G401.6 (cell line): ENCODE measurements around the gene MTARC2.
"Not testable (repeated sequence)": the region's sequence is repeated elsewhere in the genome, so short reads cannot be mapped to it uniquely, and the experiment has no call there.

Experiments
- FAIRE-seq: peaks from 2 replicates; lab custom pipeline; 2012; peaks lifted over from hg19 to GRCh38; lab: Jason Lieb, UNC

MTARC2 gene

GRCh38 chr1:220748089-220748934, at the start of gene MTARC2:
TSS of gene MTARC2 (plus strand) at chr1:220748322. CDS start at chr1:220748532, 210 bp downstream.
- FAIRE-seq = no peak

- FAIRE-seq = no peak
Observed at GRCh38 chr1:220698607-220699016, 49.5 kb upstream of the MTARC2 start.

- FAIRE-seq = no peak
Observed at GRCh38 chr1:220699044-220699443, 49.1 kb upstream of the MTARC2 start.

- no peak for FAIRE-seq
Observed at GRCh38 chr1:220700556-220701179, 47.5 kb upstream of the MTARC2 start.

DNA sequence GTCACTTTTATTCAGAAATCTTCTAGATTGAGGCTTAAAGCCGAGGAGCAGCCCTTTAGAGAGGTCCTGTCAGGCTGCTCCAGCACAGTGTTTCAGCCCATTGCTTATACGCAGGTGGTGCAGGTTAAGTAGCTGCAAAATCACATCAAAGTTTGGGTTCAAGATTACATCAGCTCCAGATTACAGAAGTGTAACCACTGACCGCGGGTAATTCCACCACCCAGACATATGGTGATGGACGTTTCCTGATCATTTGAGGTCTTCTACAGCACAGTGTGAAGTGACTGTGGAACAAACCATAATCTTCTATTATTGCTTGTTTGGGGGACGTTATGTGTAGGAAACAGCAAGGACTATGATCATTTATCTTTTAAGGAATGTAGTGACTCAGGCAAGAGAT, 46.1 kb upstream of the MTARC2 start:
- FAIRE-seq = no peak

- no peak for FAIRE-seq
Observed at GRCh38 chr1:220702733-220703270, 45.3 kb upstream of the MTARC2 start.

- no peak for FAIRE-seq
Observed at GRCh38 chr1:220703305-220703704, 44.8 kb upstream of the MTARC2 start.

GRCh38 chr1:220705782-220706181, 42.3 kb upstream of the MTARC2 start:
- no peak for FAIRE-seq

- FAIRE-seq = no peak
Observed at GRCh38 chr1:220706480-220706879, 41.6 kb upstream of the MTARC2 start.

- no peak for FAIRE-seq
Observed at GRCh38 chr1:220707160-220707559, 41.0 kb upstream of the MTARC2 start.

- no peak for FAIRE-seq
Observed at GRCh38 chr1:220708244-220708643, 39.9 kb upstream of the MTARC2 start.

- no peak for FAIRE-seq
Observed at GRCh38 chr1:220708936-220709801, 39.0 kb upstream of the MTARC2 start.

- FAIRE-seq = no peak
Observed at GRCh38 chr1:220710333-220710732, 37.8 kb upstream of the MTARC2 start.

DNA sequence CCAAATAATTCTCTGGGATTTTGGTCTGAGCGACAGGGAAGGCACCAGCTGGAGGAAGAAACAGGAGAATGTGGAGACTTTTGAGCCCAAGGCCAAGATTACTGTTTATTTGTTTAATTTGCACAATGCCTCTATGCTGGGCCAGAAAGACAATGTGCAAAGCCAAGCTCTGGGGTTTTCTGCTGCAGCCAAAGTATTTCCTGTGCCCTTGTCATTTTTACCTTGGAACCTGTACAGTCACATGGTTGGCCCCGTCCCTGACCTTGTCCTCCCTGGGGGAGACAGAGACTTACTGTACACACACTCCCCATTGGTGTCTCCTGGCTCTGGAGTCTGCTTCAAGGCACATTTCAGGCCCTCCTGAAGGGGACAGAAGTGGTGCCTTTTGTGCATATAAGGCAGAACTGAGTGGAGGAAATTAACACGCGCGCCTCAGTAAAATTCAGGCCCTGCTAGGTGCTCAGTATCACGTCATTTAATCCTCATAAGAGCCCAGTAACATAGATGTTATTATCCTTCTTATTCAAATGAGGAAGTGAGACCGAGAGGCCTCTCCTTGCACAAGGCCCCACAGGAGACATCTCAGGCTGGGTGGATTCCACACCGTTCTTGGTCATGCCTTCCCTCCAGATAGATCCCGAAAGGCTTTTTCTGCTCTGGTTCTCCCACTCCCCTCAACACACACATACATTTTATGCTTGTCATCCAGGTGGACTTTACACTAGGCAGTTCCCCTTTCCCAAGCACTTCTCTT, 36.9 kb upstream of the MTARC2 start:
- FAIRE-seq = no peak

DNA sequence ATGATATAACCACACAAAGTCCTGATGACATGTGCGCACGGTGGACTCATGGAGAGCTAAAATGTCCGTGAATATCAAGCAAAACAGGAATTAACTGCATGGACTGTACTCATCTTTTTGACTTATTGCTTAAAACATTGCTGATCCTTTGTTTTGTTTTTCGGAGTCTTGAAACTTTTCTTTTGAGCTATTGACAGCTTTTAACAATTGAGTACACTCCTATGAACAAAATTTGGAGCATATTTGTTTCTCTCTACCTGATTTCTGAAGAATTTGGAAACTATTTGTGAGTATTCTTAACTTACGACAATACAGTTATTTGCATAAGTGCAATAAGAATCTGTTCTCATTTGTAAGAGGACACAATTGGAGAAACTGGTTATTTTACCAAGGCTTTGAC, 32.1 kb upstream of the MTARC2 start:
- not testable (repeated sequence) for FAIRE-seq

- FAIRE-seq = no peak
Observed at GRCh38 chr1:220717800-220718640, 30.1 kb upstream of the MTARC2 start.

- not testable (repeated sequence) for FAIRE-seq
Observed at GRCh38 chr1:220721266-220721665, 26.9 kb upstream of the MTARC2 start.

DNA sequence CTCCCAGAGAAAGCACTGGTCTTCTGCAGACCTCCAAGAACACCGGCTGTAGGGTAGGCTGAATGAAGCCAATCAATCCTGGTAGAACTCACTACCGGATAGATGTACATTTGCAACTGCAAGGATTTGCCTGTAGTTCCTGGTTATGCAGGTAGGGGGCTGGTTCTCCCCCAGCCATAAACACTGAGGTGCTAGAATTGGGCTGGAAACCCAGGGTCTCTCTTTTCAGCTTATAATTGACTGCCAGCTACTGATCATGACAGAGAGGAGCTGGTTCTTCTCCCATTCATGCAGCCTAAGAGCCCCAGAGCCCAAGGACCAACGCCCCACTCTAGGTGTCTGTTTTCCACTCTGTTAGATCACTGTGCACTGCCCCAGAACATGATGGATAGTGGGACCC, 21.5 kb upstream of the MTARC2 start:
- FAIRE-seq = no peak

DNA sequence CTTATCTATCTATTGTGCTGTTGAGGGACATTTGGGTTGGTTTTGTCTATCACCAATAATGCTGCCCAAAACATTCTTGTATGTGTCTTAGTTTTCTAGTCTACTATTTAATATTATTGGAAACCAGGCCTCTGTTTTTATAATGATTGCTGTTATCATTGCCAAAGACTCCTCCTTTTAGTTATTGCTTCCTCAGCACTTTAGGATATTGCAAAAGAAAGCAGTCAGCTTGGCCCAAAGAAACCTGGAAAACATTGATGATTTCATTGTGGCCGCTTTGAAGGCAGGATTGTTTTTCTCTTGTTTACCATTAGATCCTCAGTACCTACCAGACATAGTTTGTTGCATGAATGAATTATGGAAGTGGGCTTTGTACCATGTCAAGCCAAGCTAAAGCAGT, 20.6 kb upstream of the MTARC2 start:
- FAIRE-seq = no peak

DNA sequence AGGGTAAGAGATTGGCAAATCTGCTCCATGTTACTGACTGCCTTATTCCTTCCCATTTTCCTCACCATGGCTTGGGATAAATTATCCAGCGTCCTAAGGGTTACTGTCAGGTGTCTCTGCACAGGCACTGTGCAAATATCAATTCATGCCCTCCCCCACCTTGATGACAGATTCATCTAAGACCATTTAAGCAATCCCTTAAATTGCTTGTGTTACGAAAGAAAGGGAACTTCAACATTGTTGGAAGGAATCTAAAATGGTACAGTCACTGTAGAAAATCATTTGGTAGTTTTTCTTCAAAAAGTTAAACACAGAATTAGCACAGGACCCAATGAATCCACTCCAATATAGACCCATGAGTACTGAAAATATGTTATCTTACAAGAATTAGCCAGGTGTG, 17.6 kb upstream of the MTARC2 start:
- FAIRE-seq = no peak

DNA sequence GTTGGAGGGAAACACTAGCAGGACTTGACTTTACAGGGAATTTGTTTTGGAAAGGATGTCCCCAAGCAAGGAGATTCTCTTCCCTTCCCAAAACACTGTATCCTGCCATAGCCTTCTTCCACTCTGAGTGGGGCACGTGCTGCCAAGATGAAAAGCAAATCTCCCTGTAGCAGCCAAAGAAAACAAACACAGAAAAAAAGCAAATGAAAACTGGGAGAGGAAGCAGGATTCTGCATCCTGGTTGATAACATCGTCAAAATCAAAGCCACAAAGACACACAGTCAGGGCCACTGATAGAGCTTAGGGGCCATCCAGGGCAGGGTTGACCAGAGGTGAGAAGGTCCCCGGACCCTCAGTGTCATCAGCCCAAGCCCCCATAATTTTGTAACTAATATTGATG, 16.0 kb upstream of the MTARC2 start:
- FAIRE-seq = no peak
